Epithelial cell of proximal tubule (primary cell): ENCODE results near the gene METRN. TPM values are rescaled to one million over a fixed set of nuclear protein-coding genes. Genes with fewer than 3 reads are reported as not detected.

Experiments
- DNase-seq: peaks from one replicate; pipeline ENCODE4 v3.0.0-alpha.2; 2011; ENCODE audit warnings: low read depth
- H3K4me3 ChIP-seq: 2 replicates; pipeline ENCODE4 v1.5.1; 2011; ENCODE audit warnings: low read depth, mild to moderate bottlenecking, low read length
- total RNA-seq: library from RNA; depleted of rRNA; stranded (reverse); fragments of >200 nt; gene quantifications from 2 replicates; pipeline ENCODE4 v1.2.3, GENCODE V29; 2015
- TF ChIP-seq, protein P1 (sequence below): conservative IDR thresholded peaks from 2 replicates; pipeline ENCODE4 v1.5.1; 2012; ENCODE audit warnings: low read depth, mild to moderate bottlenecking, low read length

Gene METRN
- total RNA-seq, 1 donor from 2014 or later: 183 TPM

GRCh38 chr16:703406-703805 is 11.5 kb upstream of the METRN start:
- TF ChIP-seq, protein P1, sequence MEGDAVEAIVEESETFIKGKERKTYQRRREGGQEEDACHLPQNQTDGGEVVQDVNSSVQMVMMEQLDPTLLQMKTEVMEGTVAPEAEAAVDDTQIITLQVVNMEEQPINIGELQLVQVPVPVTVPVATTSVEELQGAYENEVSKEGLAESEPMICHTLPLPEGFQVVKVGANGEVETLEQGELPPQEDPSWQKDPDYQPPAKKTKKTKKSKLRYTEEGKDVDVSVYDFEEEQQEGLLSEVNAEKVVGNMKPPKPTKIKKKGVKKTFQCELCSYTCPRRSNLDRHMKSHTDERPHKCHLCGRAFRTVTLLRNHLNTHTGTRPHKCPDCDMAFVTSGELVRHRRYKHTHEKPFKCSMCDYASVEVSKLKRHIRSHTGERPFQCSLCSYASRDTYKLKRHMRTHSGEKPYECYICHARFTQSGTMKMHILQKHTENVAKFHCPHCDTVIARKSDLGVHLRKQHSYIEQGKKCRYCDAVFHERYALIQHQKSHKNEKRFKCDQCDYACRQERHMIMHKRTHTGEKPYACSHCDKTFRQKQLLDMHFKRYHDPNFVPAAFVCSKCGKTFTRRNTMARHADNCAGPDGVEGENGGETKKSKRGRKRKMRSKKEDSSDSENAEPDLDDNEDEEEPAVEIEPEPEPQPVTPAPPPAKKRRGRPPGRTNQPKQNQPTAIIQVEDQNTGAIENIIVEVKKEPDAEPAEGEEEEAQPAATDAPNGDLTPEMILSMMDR: no peak
- no peak for DNase-seq
- no peak overlapping the region for H3K4me3 ChIP-seq

DNA sequence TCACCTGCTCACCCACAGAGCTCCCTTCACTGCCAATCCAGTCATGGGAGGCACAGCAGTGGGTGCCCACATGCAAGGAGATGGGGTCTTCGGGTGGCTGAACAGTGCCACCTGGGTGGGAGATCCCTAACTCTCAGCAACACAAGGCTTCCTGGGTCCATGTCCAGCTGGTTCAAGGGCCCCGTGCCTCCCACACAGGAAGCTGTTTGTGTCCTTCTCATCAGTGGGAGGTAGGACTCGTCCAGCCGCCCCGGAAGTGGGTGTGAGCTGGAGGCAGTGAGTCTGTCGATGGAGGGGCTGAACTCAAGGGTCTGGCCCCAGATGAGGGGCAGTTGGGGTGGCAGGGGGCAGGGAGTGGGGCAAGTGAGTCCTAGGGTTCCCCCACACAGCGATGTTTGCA is 10.9 kb upstream of the METRN start:
- DNase-seq: no peak
- TF ChIP-seq, protein P1: no peak
- no peak overlapping the region for H3K4me3 ChIP-seq

- H3K4me3 ChIP-seq: no peak overlapping the region
Measured at GRCh38 chr16:704552-705380, 10.2 kb upstream of the METRN start.

GRCh38 chr16:705431-706188 is 9.3 kb upstream of the METRN start, which contains the start of gene FBXL16:
FBXL16 (minus strand) TSS chr16:705801; CDS start chr16:697405, 8,396 bp downstream.
- no peak for DNase-seq
- TF ChIP-seq, protein P1: no peak
- no peak within 1 kb of the TSS for H3K4me3 ChIP-seq

More at GRCh38 chr16:704552-705380, 10.2 kb upstream of the METRN start:
- no peak for DNase-seq
- TF ChIP-seq, protein P1: no peak

DNA sequence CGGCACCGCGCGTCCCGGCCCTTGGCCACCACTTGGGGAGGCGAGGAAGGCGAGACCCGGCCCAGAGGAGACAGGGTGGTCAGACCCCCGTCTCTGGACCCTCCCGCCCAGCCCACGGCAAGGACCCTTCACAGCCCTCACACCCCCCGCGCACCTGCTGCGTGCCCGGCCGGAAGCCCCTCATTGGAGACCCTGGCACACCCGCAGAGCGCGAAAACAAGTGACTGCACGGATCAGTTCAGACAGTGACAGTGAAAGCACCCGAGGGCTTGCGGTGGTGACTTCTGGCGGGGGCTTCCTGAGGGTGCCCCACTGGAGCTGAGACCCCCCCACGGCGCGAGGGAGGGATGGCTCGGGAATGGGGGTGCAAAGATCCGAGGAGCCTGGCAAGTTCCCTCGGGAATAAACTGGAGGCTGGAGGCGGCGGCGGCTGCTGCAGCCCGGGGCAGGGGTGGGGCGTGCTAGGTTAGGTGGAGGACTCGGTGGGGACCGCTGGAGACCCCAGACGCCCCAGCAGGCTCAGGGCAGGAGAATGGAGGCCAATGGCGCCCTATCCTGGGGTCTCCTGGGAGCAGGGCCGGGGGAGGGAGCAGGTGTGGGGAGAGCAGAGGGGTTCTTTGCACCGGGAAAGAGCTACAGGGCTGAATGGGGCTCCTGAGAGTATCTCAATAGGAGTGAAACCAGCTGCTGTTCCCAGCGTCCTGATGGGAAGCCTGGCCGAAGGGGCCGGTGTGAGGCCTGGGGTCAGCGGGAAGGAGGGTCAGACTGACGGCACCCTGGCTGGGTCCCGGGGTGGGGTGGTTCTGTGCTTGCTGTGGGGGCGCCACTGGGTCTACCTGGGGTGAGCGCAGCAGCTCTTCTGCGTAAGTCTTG is 8.5 kb upstream of the METRN start:
- H3K4me3 ChIP-seq: no peak overlapping the region
- TF ChIP-seq, protein P1: no peak

DNA sequence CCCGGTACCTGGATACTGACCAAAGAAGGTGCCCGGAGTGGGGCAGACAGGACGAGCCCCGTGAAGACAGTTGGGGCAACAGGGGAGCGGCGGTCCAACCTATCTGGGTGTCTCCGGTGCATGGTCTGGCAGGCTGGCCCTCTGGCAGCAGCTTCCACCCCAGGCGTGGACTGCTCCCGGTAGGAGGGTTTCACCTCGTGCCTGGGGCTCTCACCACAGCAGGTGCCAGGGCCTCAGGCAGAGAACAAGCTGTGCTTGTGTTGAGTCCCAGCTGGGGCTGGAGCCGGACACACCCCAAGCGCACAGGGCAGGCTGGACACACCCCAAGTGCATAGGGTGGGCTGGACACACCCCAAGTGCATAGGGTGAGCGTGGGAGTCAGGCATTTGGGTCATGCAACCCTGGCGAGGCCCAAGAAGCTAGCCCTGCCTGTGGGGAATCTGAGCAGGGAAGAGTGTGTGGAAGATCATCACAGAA is 7.8 kb upstream of the METRN start:
- DNase-seq: no peak
- no peak overlapping the region for H3K4me3 ChIP-seq
- TF ChIP-seq, protein P1: no peak

More for the DNA sequence above, 8.5 kb upstream of the METRN start:
- DNase-seq: no peak
